ENCODE measurements around the gene LRRN2.

Gene LRRN2

GRCh38 chr1:204683284-204684205, 2.0 kb downstream of the LRRN2 start:
- in situ Hi-C loops (cut with MboI; ENCODE audit: low pct_unique_long_range_greater_than_20kb, low sequenced_read_pairs, unreplicated experiment), result no loop called here
- DNase-seq (ENCODE audit: low spot score), result no peak
- TF ChIP-seq, protein P1, sequence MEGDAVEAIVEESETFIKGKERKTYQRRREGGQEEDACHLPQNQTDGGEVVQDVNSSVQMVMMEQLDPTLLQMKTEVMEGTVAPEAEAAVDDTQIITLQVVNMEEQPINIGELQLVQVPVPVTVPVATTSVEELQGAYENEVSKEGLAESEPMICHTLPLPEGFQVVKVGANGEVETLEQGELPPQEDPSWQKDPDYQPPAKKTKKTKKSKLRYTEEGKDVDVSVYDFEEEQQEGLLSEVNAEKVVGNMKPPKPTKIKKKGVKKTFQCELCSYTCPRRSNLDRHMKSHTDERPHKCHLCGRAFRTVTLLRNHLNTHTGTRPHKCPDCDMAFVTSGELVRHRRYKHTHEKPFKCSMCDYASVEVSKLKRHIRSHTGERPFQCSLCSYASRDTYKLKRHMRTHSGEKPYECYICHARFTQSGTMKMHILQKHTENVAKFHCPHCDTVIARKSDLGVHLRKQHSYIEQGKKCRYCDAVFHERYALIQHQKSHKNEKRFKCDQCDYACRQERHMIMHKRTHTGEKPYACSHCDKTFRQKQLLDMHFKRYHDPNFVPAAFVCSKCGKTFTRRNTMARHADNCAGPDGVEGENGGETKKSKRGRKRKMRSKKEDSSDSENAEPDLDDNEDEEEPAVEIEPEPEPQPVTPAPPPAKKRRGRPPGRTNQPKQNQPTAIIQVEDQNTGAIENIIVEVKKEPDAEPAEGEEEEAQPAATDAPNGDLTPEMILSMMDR (IDR thresholded peaks at IDR 0.05; ENCODE audit: extremely low read depth, insufficient read depth, missing control alignments), result no peak

DNA sequence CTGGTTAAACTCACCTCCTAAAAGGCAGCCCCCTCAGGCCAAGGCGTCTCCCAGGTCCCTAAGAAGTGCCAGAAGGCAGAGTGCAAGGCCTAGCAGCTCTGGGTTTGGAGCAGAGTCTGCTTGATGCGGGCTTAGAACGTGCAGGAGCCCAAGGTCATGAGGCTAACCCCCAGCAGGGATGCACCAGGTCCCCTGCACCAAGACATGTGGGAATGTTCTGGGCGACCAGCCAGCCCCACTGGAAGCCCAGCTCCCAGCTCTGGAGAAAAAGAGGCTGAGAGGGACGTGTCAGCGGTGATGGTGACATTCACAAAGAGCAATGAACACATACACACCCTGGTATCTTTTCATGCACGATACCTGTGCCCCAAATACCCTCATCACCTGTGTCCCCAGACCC, 5.1 kb downstream of the LRRN2 start:
- DNase-seq (ENCODE audit: low spot score), result no peak
- in situ Hi-C loops (cut with MboI; ENCODE audit: low pct_unique_long_range_greater_than_20kb, low sequenced_read_pairs, unreplicated experiment), result no loop called here
- TF ChIP-seq, protein P1 (IDR thresholded peaks at IDR 0.05; ENCODE audit: extremely low read depth, insufficient read depth, missing control alignments), result no peak

- in situ Hi-C loops (cut with MboI; ENCODE audit: low pct_unique_long_range_greater_than_20kb, low sequenced_read_pairs, unreplicated experiment), result no loop called here
- DNase-seq (ENCODE audit: low spot score), result no peak
- TF ChIP-seq, protein P1 (IDR thresholded peaks at IDR 0.05; ENCODE audit: extremely low read depth, insufficient read depth, missing control alignments), result no peak
Observed at GRCh38 chr1:204680051-204680450, 5.5 kb downstream of the LRRN2 start.

GRCh38 chr1:204678721-204679475, 6.6 kb downstream of the LRRN2 start:
- no peak for DNase-seq (ENCODE audit: low spot score)
- TF ChIP-seq, protein P1 (IDR thresholded peaks at IDR 0.05; ENCODE audit: extremely low read depth, insufficient read depth, missing control alignments), result no peak
- in situ Hi-C loops (cut with MboI; ENCODE audit: low pct_unique_long_range_greater_than_20kb, low sequenced_read_pairs, unreplicated experiment), result no loop called here

DNA sequence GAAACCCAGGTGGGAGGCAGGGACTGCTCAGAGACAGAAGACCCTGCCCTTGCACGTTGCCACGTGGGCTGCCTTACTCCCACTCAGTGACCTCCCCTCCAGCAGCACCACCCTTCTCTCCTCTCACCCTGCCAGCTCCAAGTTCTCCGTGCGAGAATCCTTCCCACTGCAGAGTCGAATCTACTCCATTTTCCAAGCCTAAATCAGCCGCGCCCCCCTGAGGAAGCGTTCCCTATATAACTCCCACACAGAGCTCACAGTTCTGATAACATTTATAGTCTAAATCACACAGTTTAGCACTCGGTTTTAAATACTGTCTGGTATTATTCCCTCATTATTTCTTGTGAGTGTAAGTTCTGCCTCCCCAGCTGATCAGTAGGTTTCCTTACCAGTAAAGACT, 7.7 kb downstream of the LRRN2 start:
- TF ChIP-seq, protein P1 (IDR thresholded peaks at IDR 0.05; ENCODE audit: extremely low read depth, insufficient read depth, missing control alignments), result no peak
- in situ Hi-C loops (cut with MboI; ENCODE audit: low pct_unique_long_range_greater_than_20kb, low sequenced_read_pairs, unreplicated experiment), result no loop called here
- DNase-seq (ENCODE audit: low spot score), result no peak

- DNase-seq (ENCODE audit: low spot score), result no peak
- TF ChIP-seq, protein P1 (IDR thresholded peaks at IDR 0.05; ENCODE audit: extremely low read depth, insufficient read depth, missing control alignments), result no peak
- in situ Hi-C loops (cut with MboI; ENCODE audit: low pct_unique_long_range_greater_than_20kb, low sequenced_read_pairs, unreplicated experiment), result no loop called here
Observed at GRCh38 chr1:204676043-204676442, 9.5 kb downstream of the LRRN2 start.
